Common myeloid progenitor, CD34-positive (primary cell): ENCODE measurements around the gene TMPRSS15.

ENCODE experiments used
- CTCF ChIA-PET: fragments of 350-600 bp; sonication (Branson Sonifier 250); formaldehyde crosslinking; loops from one replicate; lab custom pipeline; 2021; ENCODE audit warnings: antibody characterized with exemption; lab: Charles Lee
- POLR2A ChIA-PET: fragments of 350-600 bp; sonication (Branson Sonifier 250); formaldehyde crosslinking; loops from one replicate; lab custom pipeline; 2021; ENCODE audit warnings: antibody characterized with exemption; lab: Charles Lee
- DNase-seq, 3 donors: peaks; one replicate each; pipeline versions ENCODE4 v3.0.0 to v3.0.0-alpha.2; 2013
- H3K27ac ChIP-seq, 2 experiments: 1 replicate in 1 of 2; 2 replicates in 1 of 2; pipeline ENCODE4 v1.7.0; 2013; ENCODE audit warnings: inconsistent platforms in 2 of 2, low read length in 2 of 2, mild to moderate bottlenecking in 2 of 2, low read depth in 1 of 2, moderate library complexity in 1 of 2; ENCODE audit not compliant: severe bottlenecking in 2 of 2, insufficient read depth in 1 of 2, poor library complexity in 1 of 2
- H3K27me3 ChIP-seq, 5 experiments: replicated peaks in 2 of 5; 1 replicate in 3 of 5; 2 replicates in 2 of 5; pipeline versions ENCODE4 v1.6.1 to v1.7.0; 2013; ENCODE audit warnings: low read length in 4 of 5, mild to moderate bottlenecking in 2 of 5, moderate library complexity in 2 of 5, inconsistent platforms in 1 of 5; ENCODE audit not compliant: insufficient read depth in 5 of 5, control insufficient read depth in 4 of 5
- H3K36me3 ChIP-seq, 4 experiments: 1 replicate in 2 of 4; 2 replicates in 2 of 4; pipeline versions ENCODE4 v1.6.1 to v1.7.0; 2013; ENCODE audit warnings: low read length in 3 of 4, control low read depth in 1 of 4, mild to moderate bottlenecking in 1 of 4; ENCODE audit not compliant: control insufficient read depth in 4 of 4, insufficient read depth in 4 of 4
- H3K4me1 ChIP-seq, 4 experiments: 1 replicate in 3 of 4; 2 replicates in 1 of 4; pipeline versions ENCODE4 v1.6.1 to v1.7.1; 2013; ENCODE audit warnings: low read length in 3 of 4, mild to moderate bottlenecking in 3 of 4, control low read depth in 1 of 4, inconsistent platforms in 1 of 4, moderate library complexity in 1 of 4; ENCODE audit not compliant: control insufficient read depth in 4 of 4, insufficient read depth in 4 of 4; ENCODE audit errors: control extremely low read depth in 1 of 4
- H3K4me3 ChIP-seq, 7 experiments: 1 replicate in 4 of 7; 2 replicates in 3 of 7; pipeline versions ENCODE4 v1.5.1 to v1.7.0; 2013; ENCODE audit warnings: mild to moderate bottlenecking in 7 of 7, low read length in 6 of 7, moderate library complexity in 6 of 7, inconsistent platforms in 2 of 7, low read depth in 2 of 7, control low read depth in 1 of 7; ENCODE audit not compliant: insufficient read depth in 4 of 7, control insufficient read depth in 1 of 7; ENCODE audit errors: extremely low read depth in 1 of 7
- H3K9me3 ChIP-seq, 5 experiments: 1 replicate in 4 of 5; 2 replicates in 1 of 5; pipeline versions ENCODE4 v1.6.1 to v1.7.1; 2013; ENCODE audit warnings: low read length in 4 of 5, mild to moderate bottlenecking in 2 of 5, inconsistent platforms in 1 of 5, low read depth in 1 of 5, moderate library complexity in 1 of 5; ENCODE audit not compliant: control insufficient read depth in 4 of 5, insufficient read depth in 2 of 5; ENCODE audit errors: control extremely low read depth in 1 of 5
- WGBS: methylation state at CpG from one replicate; pipeline ENCODE4 v1.1.5; 2013; ENCODE audit not compliant: insufficient coverage; 5-methylcytosine and 5-hydroxymethylcytosine counted together

The TMPRSS15 gene

GRCh38 chr21:18424276-18424675 lies 20.7 kb upstream of the TMPRSS15 start:
- ChIA-PET CTCF (no interaction called here), POLR2A (no interaction called here)
- Histone ChIP-seq H3K4me1 (no peaks in the 10 kb centered on the region), H3K27me3 (peaks cover 0 to 10% (median 0%) of the 10 kb centered on the region in 5 experiments), H3K9me3 (no peaks in the 10 kb centered on the region), H3K27ac (no peak overlapping the region), H3K36me3 (no peaks in the 10 kb centered on the region), H3K4me3 (no peak overlapping the region)
- no peak for DNase-seq
- WGBS: 92% methylated on average over 4 of the region's 4 CpGs

GRCh38 chr21:18417141-18417790 lies 13.7 kb upstream of the TMPRSS15 start:
- Histone ChIP-seq H3K4me3 (no peak overlapping the region), H3K36me3 (no peaks in the 10 kb centered on the region), H3K27ac (no peak overlapping the region), H3K9me3 (no peaks in the 10 kb centered on the region), H3K4me1 (no peaks in the 10 kb centered on the region), H3K27me3 (peaks cover 0 to 9% (median 0%) of the 10 kb centered on the region in 5 experiments)
- POLR2A ChIA-PET: no interaction called here
- 100% methylated on average over 1 of the region's 3 CpGs for WGBS
- DNase-seq: no peak
- CTCF ChIA-PET: interaction anchor here (1.5 kb wide), 1 partner anchor 21 kb away, joined by 3 read pairs; no protein-coding TSS in a partner anchor

- H3K9me3 ChIP-seq: no peaks in the 10 kb centered on the region
- no peak overlapping the region for H3K4me3 ChIP-seq
- WGBS: 65% methylated on average over 4 of the region's 5 CpGs
- CTCF ChIA-PET: no interaction called here
- no peaks in the 10 kb centered on the region for H3K36me3 ChIP-seq
- POLR2A ChIA-PET: no interaction called here
- no peak overlapping the region for H3K27ac ChIP-seq
- H3K4me1 ChIP-seq: no peaks in the 10 kb centered on the region
- H3K27me3 ChIP-seq: no peaks in the 10 kb centered on the region
- DNase-seq: no peak
Measured at GRCh38 chr21:18411565-18411964, 8.0 kb upstream of the TMPRSS15 start.

GRCh38 chr21:18409579-18409978 lies 6.0 kb upstream of the TMPRSS15 start:
- ChIA-PET CTCF (no interaction called here), POLR2A (no interaction called here)
- no peaks in the 10 kb centered on the region for H3K4me1 ChIP-seq
- WGBS: no CpG with 5 or more reads among the region's 1 CpG
- no peaks in the 10 kb centered on the region for H3K9me3 ChIP-seq
- H3K36me3 ChIP-seq: no peaks in the 10 kb centered on the region
- H3K27ac ChIP-seq: no peak overlapping the region
- H3K27me3 ChIP-seq: no peaks in the 10 kb centered on the region
- no peak overlapping the region for H3K4me3 ChIP-seq
- DNase-seq: no peak

GRCh38 chr21:18398843-18399242 lies 4.7 kb downstream of the TMPRSS15 start:
- no peak overlapping the region for H3K4me3 ChIP-seq
- H3K9me3 ChIP-seq: peaks cover 0 to 7% (median 0%) of the 10 kb centered on the region in 5 experiments
- no peak overlapping the region for H3K27ac ChIP-seq
- DNase-seq: no peak
- H3K27me3 ChIP-seq: no peaks in the 10 kb centered on the region
- WGBS: no CpG with 5 or more reads among the region's 5 CpGs
- H3K4me1 ChIP-seq: no peaks in the 10 kb centered on the region
- ChIA-PET POLR2A (no interaction called here), CTCF (no interaction called here)
- no peaks in the 10 kb centered on the region for H3K36me3 ChIP-seq

GRCh38 chr21:18387994-18388393 lies 15.6 kb downstream of the TMPRSS15 start:
- no CpG with 5 or more reads among the region's 2 CpGs for WGBS
- POLR2A ChIA-PET: no interaction called here
- Histone ChIP-seq H3K27ac (no peak overlapping the region), H3K4me3 (no peak overlapping the region), H3K4me1 (no peaks in the 10 kb centered on the region), H3K36me3 (no peaks in the 10 kb centered on the region), H3K27me3 (no peaks in the 10 kb centered on the region), H3K9me3 (peaks cover 0 to 7% (median 0%) of the 10 kb centered on the region in 5 experiments)
- DNase-seq: peak in 2 of 3 donors; percentile 5 to 7
- CTCF ChIA-PET: no interaction called here

- Histone ChIP-seq H3K27ac (no peak overlapping the region), H3K36me3 (no peaks in the 10 kb centered on the region), H3K27me3 (no peaks in the 10 kb centered on the region), H3K4me3 (no peak overlapping the region), H3K4me1 (no peaks in the 10 kb centered on the region), H3K9me3 (no peaks in the 10 kb centered on the region)
- DNase-seq: peak; percentile 11 to 43 (median 40)
- WGBS: no CpG with 5 or more reads among the region's 1 CpG
- ChIA-PET POLR2A (no interaction called here), CTCF (interaction anchor here (0.8 to 1.4 kb wide), 4 partner anchors 11 to 115 kb away, joined by 3 to 4 read pairs (median 4); no protein-coding TSS in a partner anchor)
Measured at GRCh38 chr21:18384771-18385170, 18.8 kb downstream of the TMPRSS15 start.
